Activated T-helper 1 cell treated with anti-CD3 and anti-CD28 coated beads, Interleukin-12 subunit alpha, Interleukin-12 subunit beta, Interleukin-2, Interleukin-4 antibody, amounts not matched to agents 30 ng/mL and 10 ng/mL and 1 ng/mL, durations not matched to agents 14 hours and 24 hours and 36 hours (primary cell): ENCODE measurements around the gene KLB. TPM values are rescaled to one million over a fixed set of nuclear protein-coding genes. Genes with fewer than 3 reads are reported as not detected.
"Not testable (repeated sequence)": the region's sequence is repeated elsewhere in the genome, so short reads cannot be mapped to it uniquely, and the experiment has no call there.

Experiments used
- DNase-seq: peaks from one replicate; pipeline ENCODE4 v3.0.0; 2021; ENCODE audit warnings: low spot score
- H3K27ac Mint-ChIP-seq: one replicate; pipeline ENCODE4 v1.8.0; 2021; ENCODE audit warnings: mild to moderate bottlenecking, mixed read lengths
- H3K27me3 Mint-ChIP-seq: one replicate; pipeline ENCODE4 v1.8.0; 2022; ENCODE audit warnings: mild to moderate bottlenecking, moderate library complexity, mixed read lengths; ENCODE audit not compliant: insufficient read depth
- H3K36me3 Mint-ChIP-seq: one replicate; pipeline ENCODE4 v1.8.0; 2021; ENCODE audit warnings: low read depth, mixed read lengths
- H3K4me1 Mint-ChIP-seq: one replicate; pipeline ENCODE4 v1.8.0; 2021; ENCODE audit warnings: low read depth, mixed read lengths
- H3K4me3 Mint-ChIP-seq: one replicate; pipeline ENCODE4 v1.8.0; 2021; ENCODE audit warnings: mild to moderate bottlenecking, moderate library complexity, mixed read lengths
- H3K9me3 Mint-ChIP-seq: one replicate; pipeline ENCODE4 v1.8.0; 2021; ENCODE audit warnings: mixed read lengths
- intact Hi-C: fragments of 100-400 bp; cut with micrococcal nuclease; formaldehyde crosslinking; loops from one replicate; pipeline ENCODE4 v1.15.1; 2024
- total RNA-seq: library from RNA; stranded (reverse); gene quantifications from 2 replicates; pipeline ENCODE4 v1.2.3, GENCODE V29; 2022

KLB gene
- total RNA-seq, 1 donor from 2014 or later = not detected

- Mint-ChIP-seq H3K27me3 (peaks cover 21% of the 10 kb centered on the region), H3K9me3 (peaks cover 9% of the 10 kb centered on the region), H3K36me3 (no peaks in the 10 kb centered on the region), H3K27ac (no peak overlapping the region), H3K4me1 (no peaks in the 10 kb centered on the region), H3K4me3 (no peak overlapping the region)
- DNase-seq = no peak
- intact Hi-C loops = no loop called here
Measured at GRCh38 chr4:39384563-39384962, 22.2 kb upstream of the KLB start.

- H3K4me1 Mint-ChIP-seq = no peaks in the 10 kb centered on the region
- H3K36me3 Mint-ChIP-seq = no peaks in the 10 kb centered on the region
- H3K27me3 Mint-ChIP-seq = no peaks in the 10 kb centered on the region
- no peaks in the 10 kb centered on the region for H3K9me3 Mint-ChIP-seq
- H3K27ac Mint-ChIP-seq = no peak overlapping the region
- H3K4me3 Mint-ChIP-seq = no peak overlapping the region
- no peak for DNase-seq
- intact Hi-C loops = no loop called here
Measured at GRCh38 chr4:39390603-39391002, 16.1 kb upstream of the KLB start.

- Mint-ChIP-seq H3K4me3 (no peak overlapping the region), H3K36me3 (no peaks in the 10 kb centered on the region), H3K27me3 (peaks cover 3% of the 10 kb centered on the region), H3K4me1 (no peaks in the 10 kb centered on the region), H3K9me3 (no peaks in the 10 kb centered on the region), H3K27ac (no peak overlapping the region)
- intact Hi-C loops = no loop called here
- no peak for DNase-seq
Measured at GRCh38 chr4:39394706-39395105, 12.0 kb upstream of the KLB start.

GRCh38 chr4:39401640-39402039 is 5.1 kb upstream of the KLB start:
- H3K4me3 Mint-ChIP-seq, H3K36me3 Mint-ChIP-seq, H3K4me1 Mint-ChIP-seq, H3K27ac Mint-ChIP-seq, DNase-seq, H3K9me3 Mint-ChIP-seq, intact Hi-C loops: not testable (repeated sequence)
- peaks cover 11% of the 10 kb centered on the region for H3K27me3 Mint-ChIP-seq

- peaks cover 8% of the 10 kb centered on the region for H3K27me3 Mint-ChIP-seq
- H3K27ac Mint-ChIP-seq = no peak overlapping the region
- no peaks in the 10 kb centered on the region for H3K36me3 Mint-ChIP-seq
- no peaks in the 10 kb centered on the region for H3K4me1 Mint-ChIP-seq
- H3K4me3 Mint-ChIP-seq = no peak overlapping the region
- intact Hi-C loops = no loop called here
- DNase-seq = no peak
- no peaks in the 10 kb centered on the region for H3K9me3 Mint-ChIP-seq
Measured at GRCh38 chr4:39407584-39407885, 805 bp downstream of the KLB start.

GRCh38 chr4:39410415-39410814 is 3.7 kb downstream of the KLB start:
- no peak overlapping the region for H3K4me3 Mint-ChIP-seq
- no peaks in the 10 kb centered on the region for H3K4me1 Mint-ChIP-seq
- no peak for DNase-seq
- H3K27ac Mint-ChIP-seq = no peak overlapping the region
- H3K36me3 Mint-ChIP-seq = no peaks in the 10 kb centered on the region
- peaks cover 8% of the 10 kb centered on the region for H3K27me3 Mint-ChIP-seq
- H3K9me3 Mint-ChIP-seq = no peaks in the 10 kb centered on the region
- intact Hi-C loops = no loop called here

- H3K27me3 Mint-ChIP-seq, H3K9me3 Mint-ChIP-seq, DNase-seq, H3K27ac Mint-ChIP-seq, H3K4me1 Mint-ChIP-seq, H3K36me3 Mint-ChIP-seq, H3K4me3 Mint-ChIP-seq, intact Hi-C loops: not testable (repeated sequence)
Measured at GRCh38 chr4:39411561-39411960, 4.8 kb downstream of the KLB start.

GRCh38 chr4:39415678-39416283 is 9.1 kb downstream of the KLB start:
- no peak overlapping the region for H3K4me3 Mint-ChIP-seq
- H3K4me1 Mint-ChIP-seq = no peaks in the 10 kb centered on the region
- peaks cover 6% of the 10 kb centered on the region for H3K27me3 Mint-ChIP-seq
- H3K9me3 Mint-ChIP-seq = no peaks in the 10 kb centered on the region
- intact Hi-C loops = no loop called here
- no peaks in the 10 kb centered on the region for H3K36me3 Mint-ChIP-seq
- no peak for DNase-seq
- no peak overlapping the region for H3K27ac Mint-ChIP-seq

- intact Hi-C loops = no loop called here
- Mint-ChIP-seq H3K9me3 (no peaks in the 10 kb centered on the region), H3K36me3 (no peaks in the 10 kb centered on the region), H3K4me3 (no peak overlapping the region), H3K27ac (no peak overlapping the region), H3K4me1 (no peaks in the 10 kb centered on the region), H3K27me3 (peaks cover 6% of the 10 kb centered on the region)
- DNase-seq = no peak
Measured at GRCh38 chr4:39422247-39422646, 15.5 kb downstream of the KLB start.

GRCh38 chr4:39425297-39425696 is 18.6 kb downstream of the KLB start:
- H3K27me3 Mint-ChIP-seq, H3K9me3 Mint-ChIP-seq, H3K36me3 Mint-ChIP-seq, H3K4me1 Mint-ChIP-seq, DNase-seq, H3K27ac Mint-ChIP-seq, intact Hi-C loops, H3K4me3 Mint-ChIP-seq: not testable (repeated sequence)

- Mint-ChIP-seq H3K4me1 (no peaks in the 10 kb centered on the region), H3K27ac (no peak overlapping the region), H3K36me3 (no peaks in the 10 kb centered on the region), H3K27me3 (no peaks in the 10 kb centered on the region), H3K9me3 (no peaks in the 10 kb centered on the region), H3K4me3 (no peak overlapping the region)
- DNase-seq = no peak
- intact Hi-C loops = no loop called here
Measured at GRCh38 chr4:39426728-39427127, 20.0 kb downstream of the KLB start.

- Mint-ChIP-seq H3K27me3 (peaks cover 3% of the 10 kb centered on the region), H3K27ac (no peak overlapping the region), H3K9me3 (no peaks in the 10 kb centered on the region), H3K4me1 (no peaks in the 10 kb centered on the region), H3K4me3 (no peak overlapping the region), H3K36me3 (no peaks in the 10 kb centered on the region)
- intact Hi-C loops = no loop called here
- no peak for DNase-seq
Measured at GRCh38 chr4:39427520-39428114, 20.9 kb downstream of the KLB start.

- no peak overlapping the region for H3K27ac Mint-ChIP-seq
- H3K27me3 Mint-ChIP-seq = peaks cover 3% of the 10 kb centered on the region
- no peaks in the 10 kb centered on the region for H3K4me1 Mint-ChIP-seq
- intact Hi-C loops = no loop called here
- DNase-seq = no peak
- no peak overlapping the region for H3K4me3 Mint-ChIP-seq
- H3K9me3 Mint-ChIP-seq = no peaks in the 10 kb centered on the region
- no peaks in the 10 kb centered on the region for H3K36me3 Mint-ChIP-seq
Measured at GRCh38 chr4:39429476-39430334, 23.0 kb downstream of the KLB start.
